MG63 (cell line): Measurements from ENCODE around the gene INHBE. TPM values are rescaled to one million over a fixed set of nuclear protein-coding genes. Genes with fewer than 3 reads are reported as not detected.
A peak's percentile ranks its signal among the peaks of the same experiment; 100 is the strongest.

ENCODE experiments used
- DNase-seq: peaks from one replicate; pipeline ENCODE4 v3.0.0-alpha.2; 2020
- H3K27me3 ChIP-seq: fragments of 250-450 bp; sonication (Bioruptor Pico); 2 replicates; pipeline ENCODE4 v1.5.1; 2020; ENCODE audit warnings: mild to moderate bottlenecking, moderate library complexity
- H3K36me3 ChIP-seq: fragments of 250-450 bp; sonication (Bioruptor Pico); 2 replicates; pipeline ENCODE4 v1.5.1; 2020; ENCODE audit warnings: mild to moderate bottlenecking, moderate library complexity
- H3K4me3 ChIP-seq: fragments of 250-450 bp; sonication (Bioruptor Pico); 2 replicates; pipeline ENCODE4 v1.5.1; 2020; ENCODE audit warnings: mild to moderate bottlenecking, moderate library complexity
- H3K9me3 ChIP-seq: fragments of 250-450 bp; sonication (Bioruptor Pico); 2 replicates; pipeline ENCODE4 v1.5.1; 2020; ENCODE audit warnings: mild to moderate bottlenecking, moderate library complexity
- total RNA-seq: library from RNA; depleted of rRNA; stranded (reverse); fragments of >200 nt; shearing (Covaris generic); gene quantifications from 2 replicates; pipeline ENCODE4 v1.2.3, GENCODE V29; 2014; ENCODE audit warnings: low replicate concordance

INHBE gene
- total RNA-seq, 1 experiment from 2014 or later: 7.4 TPM

GRCh38 chr12:57454213-57454565, 918 bp upstream of the INHBE start:
- Histone ChIP-seq H3K9me3 (no peaks in the 10 kb centered on the region), H3K27me3 (no peaks in the 10 kb centered on the region), H3K4me3 (no peak overlapping the region), H3K36me3 (no peaks in the 10 kb centered on the region)
- DNase-seq: no peak

- H3K27me3 ChIP-seq: peaks cover 3% of the 10 kb centered on the region
- H3K36me3 ChIP-seq: no peaks in the 10 kb centered on the region
These were observed 452 bp downstream of the INHBE start for GRCh38 chr12:57455374-57456144.

GRCh38 chr12:57456145-57456700, 1.1 kb downstream of the INHBE start:
- DNase-seq: no peak
- no peak overlapping the region for H3K4me3 ChIP-seq
- H3K27me3 ChIP-seq: peaks cover 8% of the 10 kb centered on the region
- H3K9me3 ChIP-seq: no peaks in the 10 kb centered on the region
- no peaks in the 10 kb centered on the region for H3K36me3 ChIP-seq

More at GRCh38 chr12:57455374-57456144, 452 bp downstream of the INHBE start:
- DNase-seq: no peak
- Histone ChIP-seq H3K9me3 (no peaks in the 10 kb centered on the region), H3K4me3 (no peak overlapping the region)

- Histone ChIP-seq H3K9me3 (no peaks in the 10 kb centered on the region), H3K27me3 (peaks cover 10% of the 10 kb centered on the region), H3K36me3 (no peaks in the 10 kb centered on the region), H3K4me3 (no peak overlapping the region)
- DNase-seq: no peak
These were observed 1.8 kb downstream of the INHBE start for GRCh38 chr12:57456737-57457490.

- Histone ChIP-seq H3K4me3 (peak overlapping the region; percentile 51), H3K36me3 (no peaks in the 10 kb centered on the region), H3K27me3 (peaks cover 10% of the 10 kb centered on the region), H3K9me3 (no peaks in the 10 kb centered on the region)
- DNase-seq: no peak
These were observed 3.6 kb downstream of the INHBE start for GRCh38 chr12:57458665-57459054.

GRCh38 chr12:57459055-57459749, 4.1 kb downstream of the INHBE start:
- Histone ChIP-seq H3K9me3 (no peaks in the 10 kb centered on the region), H3K36me3 (no peaks in the 10 kb centered on the region), H3K4me3 (peak overlapping the region; percentile 51), H3K27me3 (peaks cover 10% of the 10 kb centered on the region)
- DNase-seq: peak; percentile 91

GRCh38 chr12:57459750-57460467, 4.8 kb downstream of the INHBE start, which contains the start of gene GLI1:
TSS of gene GLI1 (plus strand) at chr12:57459785. CDS start at chr12:57463692, 3,907 bp downstream.
- no peaks in the 10 kb centered on the region for H3K36me3 ChIP-seq
- peak within 1 kb of the TSS; percentile 51 for H3K4me3 ChIP-seq
- no peaks in the 10 kb centered on the region for H3K9me3 ChIP-seq
- DNase-seq: no peak
- peaks cover 10% of the 10 kb centered on the region for H3K27me3 ChIP-seq

- DNase-seq: no peak
- Histone ChIP-seq H3K36me3 (no peaks in the 10 kb centered on the region), H3K27me3 (peaks cover 10% of the 10 kb centered on the region), H3K4me3 (no peak overlapping the region), H3K9me3 (no peaks in the 10 kb centered on the region)
These were observed 5.3 kb downstream of the INHBE start for GRCh38 chr12:57460468-57460784.

GRCh38 chr12:57460841-57461275, 5.8 kb downstream of the INHBE start:
- no peaks in the 10 kb centered on the region for H3K9me3 ChIP-seq
- no peaks in the 10 kb centered on the region for H3K36me3 ChIP-seq
- H3K4me3 ChIP-seq: no peak overlapping the region
- DNase-seq: no peak
- H3K27me3 ChIP-seq: peaks cover 10% of the 10 kb centered on the region

GRCh38 chr12:57461276-57461916, 6.3 kb downstream of the INHBE start:
- DNase-seq: peak; percentile 65
- Histone ChIP-seq H3K27me3 (peaks cover 10% of the 10 kb centered on the region), H3K4me3 (peak overlapping the region; percentile 47), H3K36me3 (no peaks in the 10 kb centered on the region), H3K9me3 (no peaks in the 10 kb centered on the region)

- DNase-seq: no peak
- H3K27me3 ChIP-seq: peaks cover 10% of the 10 kb centered on the region
- no peaks in the 10 kb centered on the region for H3K9me3 ChIP-seq
- H3K36me3 ChIP-seq: no peaks in the 10 kb centered on the region
- peak overlapping the region; percentile 47 for H3K4me3 ChIP-seq
These were observed 6.8 kb downstream of the INHBE start for GRCh38 chr12:57461917-57462250.

GRCh38 chr12:57462251-57462911, 7.3 kb downstream of the INHBE start:
- peak overlapping the region; percentile 47 for H3K4me3 ChIP-seq
- peaks cover 15% of the 10 kb centered on the region for H3K27me3 ChIP-seq
- H3K36me3 ChIP-seq: no peaks in the 10 kb centered on the region
- peak; percentile 81 for DNase-seq
- no peaks in the 10 kb centered on the region for H3K9me3 ChIP-seq

- Histone ChIP-seq H3K9me3 (no peaks in the 10 kb centered on the region), H3K27me3 (peaks cover 17% of the 10 kb centered on the region)
These were observed 7.8 kb downstream of the INHBE start for GRCh38 chr12:57462912-57463253.

GRCh38 chr12:57464569-57464968, 9.5 kb downstream of the INHBE start:
- H3K9me3 ChIP-seq: no peaks in the 10 kb centered on the region
- DNase-seq: no peak
- no peaks in the 10 kb centered on the region for H3K36me3 ChIP-seq
- no peak overlapping the region for H3K4me3 ChIP-seq
- peaks cover 19% of the 10 kb centered on the region for H3K27me3 ChIP-seq

More at GRCh38 chr12:57462912-57463253, 7.8 kb downstream of the INHBE start:
- DNase-seq: no peak
- H3K4me3 ChIP-seq: no peak overlapping the region
- no peaks in the 10 kb centered on the region for H3K36me3 ChIP-seq

- no peak for DNase-seq
- H3K27me3 ChIP-seq: peaks cover 19% of the 10 kb centered on the region
- no peaks in the 10 kb centered on the region for H3K9me3 ChIP-seq
- H3K36me3 ChIP-seq: no peaks in the 10 kb centered on the region
- no peak overlapping the region for H3K4me3 ChIP-seq
These were observed 10.1 kb downstream of the INHBE start for GRCh38 chr12:57465030-57465746.
